Epithelial cell of proximal tubule (primary cell): ENCODE data around the gene COL5A1. TPM values are rescaled to one million over a fixed set of nuclear protein-coding genes. Genes with fewer than 3 reads are reported as not detected.

Experiments
- DNase-seq: peaks from one replicate; pipeline ENCODE4 v3.0.0-alpha.2; 2011; ENCODE audit warnings: low read depth
- H3K4me3 ChIP-seq: 2 replicates; pipeline ENCODE4 v1.5.1; 2011; ENCODE audit warnings: low read depth, mild to moderate bottlenecking, low read length
- CTCF ChIP-seq: conservative IDR thresholded peaks from 2 replicates; pipeline ENCODE4 v1.5.1; 2012; ENCODE audit warnings: low read depth, mild to moderate bottlenecking, low read length
- total RNA-seq: library from RNA; depleted of rRNA; stranded (reverse); fragments of >200 nt; gene quantifications from 2 replicates; pipeline ENCODE4 v1.2.3, GENCODE V29; 2015

The COL5A1 gene
- total RNA-seq, 1 donor from 2014 or later = 16.0 TPM

- no peak for DNase-seq
- no peak overlapping the region for H3K4me3 ChIP-seq
- no peak for TF ChIP-seq CTCF
Observed at GRCh38 chr9:134732392-134733110, 90.9 kb downstream of the COL5A1 start.

DNA sequence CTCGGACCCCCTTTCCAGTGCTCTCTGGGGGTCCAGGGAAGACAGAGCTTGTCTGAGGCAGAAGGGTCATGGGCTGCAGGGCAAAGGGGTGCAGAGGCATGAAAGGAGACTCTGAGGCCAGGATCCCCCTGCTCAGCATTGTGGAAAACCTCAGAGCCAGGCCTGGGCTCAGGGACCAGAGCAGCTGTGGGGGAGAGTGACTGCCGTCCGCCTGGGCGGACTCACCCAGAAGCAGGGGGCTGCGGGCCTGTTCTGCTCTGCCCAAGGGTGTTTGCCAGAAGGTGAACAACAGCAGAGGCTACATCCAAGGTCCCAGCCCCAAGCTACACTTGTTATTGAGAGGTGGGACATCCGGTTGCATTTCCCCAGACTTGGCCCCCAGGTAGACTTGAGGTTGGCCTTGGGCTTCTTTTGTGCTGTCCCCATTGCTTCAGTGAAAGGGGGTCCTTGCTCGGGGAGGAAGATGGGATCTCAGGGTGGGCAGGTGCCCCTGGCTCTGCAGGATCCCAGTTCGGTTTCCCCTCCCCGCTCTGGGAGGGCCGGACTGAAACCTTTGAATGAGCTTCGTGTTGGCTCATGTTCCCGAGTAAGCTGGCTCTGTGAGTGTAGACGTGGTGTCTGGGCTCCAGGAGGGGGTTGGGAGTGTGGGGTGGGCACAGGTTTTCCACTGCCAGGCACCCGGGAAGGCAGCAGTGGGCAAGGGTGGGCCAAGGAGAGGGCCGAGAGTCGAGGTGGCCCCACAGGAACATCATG is 92.1 kb downstream of the COL5A1 start:
- H3K4me3 ChIP-seq = no peak overlapping the region
- no peak for TF ChIP-seq CTCF
- DNase-seq = no peak

GRCh38 chr9:134734270-134734669 is 92.7 kb downstream of the COL5A1 start:
- no peak overlapping the region for H3K4me3 ChIP-seq
- no peak for DNase-seq
- no peak for TF ChIP-seq CTCF

GRCh38 chr9:134735441-134736175 is 94.0 kb downstream of the COL5A1 start:
- no peak for DNase-seq
- no peak for TF ChIP-seq CTCF
- H3K4me3 ChIP-seq = no peak overlapping the region

- no peak overlapping the region for H3K4me3 ChIP-seq
- TF ChIP-seq CTCF = no peak
- no peak for DNase-seq
Observed at GRCh38 chr9:134736791-134737497, 95.3 kb downstream of the COL5A1 start.

- H3K4me3 ChIP-seq = no peak overlapping the region
- no peak for DNase-seq
- no peak for TF ChIP-seq CTCF
Observed at GRCh38 chr9:134737842-134738580, 96.4 kb downstream of the COL5A1 start.
